Activated CD4-positive, alpha-beta T cell treated with anti-CD3 and anti-CD28 coated beads, Interleukin-2, amount 50 U/mL, for 48 hours (primary cell): ENCODE data around the gene ARAP1.

ENCODE experiments used
- DNase-seq, 2 experiments: peaks; one replicate each; pipeline ENCODE4 v3.0.0-alpha.2; 2020

The ARAP1 gene

DNA sequence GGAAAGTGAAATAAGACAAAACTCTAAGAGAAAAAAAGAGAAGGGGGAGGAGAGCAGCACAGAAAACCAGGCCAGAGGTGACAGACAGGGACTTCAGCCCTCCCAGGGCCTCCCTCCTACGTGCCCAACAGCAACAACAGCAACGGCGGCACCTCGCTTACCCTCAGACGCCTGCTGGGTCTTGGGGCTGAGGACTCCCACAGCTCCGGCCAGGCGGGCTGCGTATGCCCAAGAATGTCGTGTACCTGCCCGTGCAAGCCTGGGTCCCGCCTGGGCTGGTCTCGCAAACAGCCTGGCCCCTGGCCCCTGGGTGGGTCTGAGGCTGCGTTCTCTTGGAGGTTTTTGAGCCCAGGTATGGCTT is 30.5 kb downstream of the ARAP1 start:
- peak; percentile 41 to 48 for DNase-seq

DNA sequence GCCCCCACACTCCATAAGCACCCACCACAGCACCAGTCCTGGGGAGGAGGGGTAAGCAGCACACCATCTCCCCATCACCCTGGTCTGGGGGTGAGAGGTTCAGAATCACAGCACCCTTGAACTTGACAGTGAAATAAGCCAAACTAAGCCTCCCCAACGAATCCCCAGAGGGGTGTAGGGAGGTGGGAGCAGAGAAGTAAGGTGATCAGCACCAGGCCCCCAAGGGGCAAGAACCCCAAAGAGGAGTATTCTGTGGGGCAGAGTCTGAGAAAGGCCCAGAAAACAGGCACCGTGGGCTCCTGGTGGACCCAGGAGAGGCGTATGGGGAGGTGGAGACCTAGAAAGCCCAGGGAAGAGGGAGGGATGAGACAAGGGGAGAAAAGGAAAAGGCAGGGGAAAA is 30.9 kb downstream of the ARAP1 start:
- DNase-seq, result no peak

DNA sequence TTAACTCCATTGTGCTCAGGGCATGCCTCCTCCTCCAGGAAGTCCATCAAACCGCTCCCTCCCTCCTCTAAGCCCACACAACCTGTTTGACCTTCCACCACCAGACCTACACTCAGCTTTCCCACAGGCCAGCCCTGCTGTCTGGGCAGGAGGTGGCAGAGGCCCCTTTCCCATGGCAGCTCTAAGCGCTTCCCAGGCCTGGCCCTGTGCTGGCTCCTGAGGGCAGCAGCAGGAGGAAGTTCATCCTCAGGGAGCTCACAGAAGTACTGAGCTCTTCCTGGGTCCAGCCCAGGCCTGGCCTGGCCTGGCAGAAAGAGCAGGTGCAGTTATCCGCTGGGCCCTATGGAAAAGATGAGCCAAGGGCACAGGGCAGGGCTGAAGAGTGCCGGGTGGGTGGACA is 31.4 kb downstream of the ARAP1 start:
- DNase-seq, result no peak

DNA sequence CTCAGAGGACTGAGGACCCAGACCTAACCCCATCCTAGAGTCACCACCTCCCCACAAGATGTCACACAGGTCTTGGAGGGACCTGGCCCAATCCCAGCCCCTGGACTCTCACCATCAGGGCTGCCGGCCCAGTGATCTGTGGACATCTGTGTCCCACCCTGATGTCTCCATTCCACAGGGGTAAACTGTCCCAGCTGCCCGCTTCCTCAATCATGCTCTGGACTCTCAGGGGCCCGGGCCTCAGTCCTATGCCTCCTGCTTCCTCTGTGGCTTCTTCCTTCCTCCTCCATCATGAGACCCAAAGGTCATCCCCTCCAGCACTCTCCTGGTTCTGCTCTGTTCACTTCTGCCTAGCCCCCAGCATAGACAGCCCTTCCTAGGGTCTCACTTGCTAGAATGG is 32.2 kb downstream of the ARAP1 start:
- DNase-seq, result no peak

DNA sequence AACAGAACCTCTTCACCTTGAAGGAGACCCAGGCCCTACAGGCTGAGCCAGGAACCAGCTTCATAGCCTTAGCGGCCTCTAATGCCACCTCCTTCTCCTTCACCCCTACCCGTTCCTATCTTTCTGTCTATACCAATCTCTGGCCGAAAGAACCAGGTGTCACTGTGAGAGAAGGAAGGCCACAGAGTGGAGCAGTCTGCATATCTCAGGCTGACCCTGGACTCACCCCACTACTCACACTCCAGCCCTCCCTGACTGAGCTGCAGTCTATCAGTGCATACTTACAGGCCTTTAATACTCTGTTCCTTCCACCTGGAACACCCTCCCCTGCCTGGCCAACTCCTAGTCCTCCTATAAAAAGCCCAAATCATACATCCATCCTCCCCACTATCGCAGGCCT is 32.7 kb downstream of the ARAP1 start:
- no peak for DNase-seq

DNA sequence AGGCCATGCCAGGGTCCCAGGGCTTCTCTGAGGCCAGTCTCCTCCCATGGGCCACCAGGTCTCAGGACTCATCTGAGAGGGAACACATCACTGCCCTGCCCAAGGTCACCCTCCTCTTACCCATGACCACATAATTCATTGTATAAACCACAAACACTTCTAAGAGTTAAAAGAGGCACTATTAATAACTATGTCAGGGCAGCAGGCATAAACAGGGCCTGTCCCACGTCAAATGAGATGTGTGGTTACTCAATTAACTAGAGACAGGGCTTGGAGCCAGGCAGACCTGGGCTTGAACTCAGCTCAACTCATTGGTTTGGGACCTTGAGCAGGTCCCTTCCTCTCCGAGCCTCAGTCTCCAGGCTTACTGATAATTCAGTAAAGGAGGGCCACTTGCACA is 33.1 kb downstream of the ARAP1 start:
- no peak for DNase-seq

DNA sequence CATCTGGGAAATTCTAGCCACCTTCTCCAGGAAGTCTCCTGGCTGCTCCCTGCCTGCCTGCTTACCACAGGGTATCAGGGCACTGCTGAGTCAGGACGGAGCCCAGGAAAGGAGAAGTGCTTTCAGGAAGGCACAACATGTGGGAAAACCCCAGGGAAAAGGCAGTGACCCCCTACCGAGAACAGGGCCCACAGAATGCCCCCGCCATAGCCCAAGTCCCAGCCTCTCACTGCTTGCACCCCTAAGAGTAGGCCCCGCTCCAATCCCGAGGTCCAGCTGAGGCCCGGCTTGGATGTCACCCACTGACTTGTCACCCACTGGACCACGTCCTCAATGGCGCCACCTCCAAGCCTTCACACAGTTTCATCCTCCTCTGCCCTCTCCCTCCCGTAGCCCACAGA is 34.1 kb downstream of the ARAP1 start:
- no peak for DNase-seq

DNA sequence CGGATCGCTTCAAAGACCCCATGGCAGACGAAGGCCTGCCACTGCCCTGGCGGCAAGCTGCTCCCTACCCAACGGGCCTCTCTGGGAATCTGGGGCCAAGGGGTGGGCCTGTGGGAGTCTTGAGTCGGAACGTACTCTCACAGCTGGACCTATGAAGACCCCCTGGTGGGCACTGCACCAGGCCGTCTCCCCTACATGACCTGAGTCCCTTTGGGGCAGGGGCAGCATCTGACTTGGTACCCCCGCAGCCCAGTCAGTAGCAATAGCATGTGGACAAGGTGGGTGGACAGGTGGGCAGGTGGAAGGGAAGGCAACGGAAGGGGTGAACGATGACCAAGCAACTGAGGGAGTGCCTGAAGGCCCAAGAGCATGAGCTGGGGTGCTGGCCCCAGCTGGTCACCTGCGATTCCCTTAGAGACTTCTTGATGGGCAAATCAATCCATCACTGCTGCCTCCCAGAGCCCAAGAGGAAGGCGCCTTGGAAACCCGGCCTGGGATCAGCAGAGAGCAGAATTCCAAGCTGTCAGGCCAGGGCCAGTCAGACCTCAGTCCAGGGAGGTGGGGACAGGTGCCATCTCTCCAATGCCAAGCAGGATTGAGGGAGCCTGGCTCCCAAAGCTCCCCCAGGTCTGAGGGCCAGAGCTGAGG is 35.3 kb downstream of the ARAP1 start:
- no peak for DNase-seq

DNA sequence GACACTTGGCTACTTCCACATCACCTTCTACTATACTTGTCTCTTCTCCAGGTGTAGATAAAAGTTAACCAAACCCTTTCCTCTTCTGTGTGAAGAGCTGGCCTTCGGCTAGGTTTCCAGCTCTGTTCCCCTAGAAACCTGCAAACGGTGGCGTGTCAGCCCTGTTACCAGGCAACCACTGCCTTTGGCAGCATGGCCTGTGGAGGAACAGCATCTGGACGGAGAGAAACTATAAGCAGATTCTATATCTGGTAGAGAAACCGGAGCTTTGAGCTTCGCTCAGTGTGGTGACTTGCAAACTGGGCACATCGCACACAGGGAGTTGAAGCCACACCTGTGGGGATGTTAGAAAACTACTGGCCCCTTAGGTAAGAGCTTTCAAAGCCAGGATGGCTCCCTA is 35.9 kb downstream of the ARAP1 start:
- DNase-seq, result no peak

DNA sequence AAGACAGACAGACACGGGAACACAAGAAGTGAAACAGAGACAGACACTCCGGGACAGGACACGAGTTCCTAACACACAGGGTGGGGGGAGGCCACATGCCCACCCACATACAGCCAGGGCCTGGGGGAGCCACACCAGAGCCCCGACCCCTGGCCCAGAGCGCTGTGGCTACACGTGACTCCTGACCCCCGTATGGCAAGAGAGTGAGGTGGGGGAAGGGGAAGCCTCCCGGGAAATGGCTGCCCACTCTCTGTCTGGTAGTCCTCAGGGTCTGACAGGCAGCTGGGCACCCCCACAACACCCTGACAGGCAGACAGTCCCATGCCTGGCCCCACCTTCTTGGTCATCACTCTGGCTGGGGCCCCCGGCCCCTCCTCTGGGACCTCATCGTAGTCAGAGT is 39.4 kb downstream of the ARAP1 start:
- DNase-seq, result no peak

DNA sequence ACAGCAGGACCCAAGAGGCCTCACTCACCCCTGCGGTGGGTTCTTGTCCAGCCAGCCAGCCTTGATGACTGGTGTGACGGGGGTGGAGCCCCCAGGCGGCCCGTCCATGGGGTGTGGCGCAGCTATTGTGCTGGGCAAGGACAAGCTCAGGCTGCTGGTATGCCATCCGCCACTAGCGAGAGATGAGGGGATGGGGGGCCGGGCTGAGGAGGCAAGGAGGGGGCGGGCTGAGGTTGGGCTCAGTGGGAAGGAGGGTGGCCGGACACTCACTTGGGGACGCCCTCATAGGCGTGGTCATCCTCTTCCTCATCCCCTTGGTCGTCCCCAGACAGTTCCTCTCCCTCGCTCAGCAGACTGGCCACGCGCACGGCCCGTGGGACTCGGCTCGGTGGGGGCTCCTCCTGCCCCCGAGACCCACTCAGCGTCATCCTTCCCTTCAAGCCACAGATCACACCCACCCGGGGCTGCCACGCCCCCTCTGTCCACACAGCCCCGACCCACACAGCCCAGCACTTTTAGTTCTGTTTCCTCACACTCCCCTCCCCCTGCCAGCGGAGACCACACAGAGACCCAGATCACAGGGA is 39.9 kb downstream of the ARAP1 start:
- no peak for DNase-seq

DNA sequence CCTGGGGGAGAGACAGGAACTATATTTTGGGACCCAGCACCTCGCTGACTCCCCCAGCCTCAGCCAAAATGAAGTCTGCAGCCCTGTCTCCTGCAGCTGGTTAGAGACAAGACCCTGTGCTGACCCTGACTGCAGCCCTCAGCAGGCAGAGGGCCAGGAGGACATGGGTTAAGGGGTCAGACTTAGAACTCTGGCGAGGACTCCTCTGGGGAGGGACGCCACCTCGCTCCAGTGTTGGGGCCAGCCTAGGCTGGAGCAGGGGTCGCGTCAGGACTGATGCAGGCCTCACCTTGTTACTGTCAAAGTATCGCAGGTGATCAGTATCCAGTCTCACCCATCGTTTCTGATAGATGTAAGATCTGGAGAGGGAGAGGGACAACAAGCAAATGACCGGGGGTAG is 41.1 kb downstream of the ARAP1 start:
- no peak for DNase-seq

DNA sequence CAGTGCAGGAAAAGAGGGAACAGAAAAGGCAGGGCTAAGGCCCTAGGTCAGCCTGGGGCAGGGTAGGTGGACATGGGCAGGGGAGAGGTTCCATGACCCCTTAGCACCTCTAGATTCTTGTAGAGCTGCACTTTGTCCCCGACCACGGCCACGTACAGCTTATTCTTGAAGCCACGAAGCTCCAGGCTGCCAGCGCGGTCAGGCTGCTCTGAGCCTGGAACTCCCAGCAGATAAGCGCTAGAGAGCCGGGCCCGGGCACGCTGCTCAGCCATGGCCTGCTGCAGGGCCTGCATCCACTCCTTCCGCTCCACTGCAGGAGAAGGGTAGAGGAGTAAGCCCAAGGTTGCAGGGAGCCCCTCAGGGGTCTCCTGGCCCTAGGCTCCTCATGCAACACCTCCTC is 41.9 kb downstream of the ARAP1 start:
- no peak for DNase-seq

DNA sequence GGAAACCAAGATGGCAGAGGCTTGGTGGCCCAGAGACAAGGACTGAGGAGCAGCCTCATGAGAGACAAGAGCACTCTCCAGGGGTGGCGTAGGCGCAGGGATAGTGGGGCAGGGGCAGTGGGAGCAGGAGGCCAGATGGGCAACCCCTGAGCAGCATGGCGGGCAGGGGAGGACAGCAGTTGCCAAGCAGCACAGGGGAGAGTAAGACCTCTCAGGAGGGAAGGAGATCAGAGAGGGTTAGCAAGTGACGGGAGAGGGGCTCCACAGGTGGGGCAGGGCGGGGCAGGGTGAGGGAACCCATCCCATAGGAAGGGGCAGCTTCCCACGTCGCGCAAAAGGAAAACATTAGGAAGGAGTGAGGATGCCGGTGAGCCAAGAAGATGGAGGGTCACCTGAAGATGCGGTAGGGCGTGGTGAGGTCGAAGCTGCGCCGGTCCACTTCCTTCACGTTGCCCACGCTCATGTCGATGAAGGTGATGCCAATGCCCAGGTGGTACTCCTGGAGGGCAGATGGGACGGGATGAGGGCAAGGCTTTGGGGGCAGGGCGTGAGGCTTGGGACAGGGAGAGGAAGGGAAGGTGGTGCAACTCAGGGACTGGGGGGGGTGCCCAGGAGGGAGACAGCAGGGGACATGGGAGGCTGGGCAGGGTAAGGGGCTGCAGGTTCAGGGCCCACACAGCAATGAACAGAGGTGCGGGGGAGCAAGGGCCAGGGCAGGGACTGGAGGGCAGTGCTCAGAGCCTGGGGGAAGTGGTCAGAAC is 42.5 kb downstream of the ARAP1 start:
- no peak for DNase-seq

DNA sequence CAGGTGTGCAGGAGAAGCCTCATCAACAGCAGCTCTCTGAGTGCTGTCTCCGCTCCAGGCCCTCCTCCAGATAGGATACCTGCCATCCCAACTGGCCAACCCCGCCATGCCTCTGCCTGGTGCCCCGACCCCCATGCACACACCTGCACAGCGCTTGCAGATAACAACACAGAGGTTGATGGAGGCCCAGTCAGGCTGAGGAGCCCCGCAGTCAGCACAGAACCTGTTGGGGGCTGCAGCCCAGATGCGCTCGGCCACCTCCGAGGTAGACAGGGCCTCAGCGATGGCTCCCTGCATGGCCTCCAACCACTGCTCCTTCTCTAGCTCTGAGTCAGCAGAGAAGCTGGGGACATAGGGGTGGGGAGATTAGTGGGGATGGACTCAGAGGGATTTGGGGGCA is 45.2 kb downstream of the ARAP1 start:
- DNase-seq, result no peak

DNA sequence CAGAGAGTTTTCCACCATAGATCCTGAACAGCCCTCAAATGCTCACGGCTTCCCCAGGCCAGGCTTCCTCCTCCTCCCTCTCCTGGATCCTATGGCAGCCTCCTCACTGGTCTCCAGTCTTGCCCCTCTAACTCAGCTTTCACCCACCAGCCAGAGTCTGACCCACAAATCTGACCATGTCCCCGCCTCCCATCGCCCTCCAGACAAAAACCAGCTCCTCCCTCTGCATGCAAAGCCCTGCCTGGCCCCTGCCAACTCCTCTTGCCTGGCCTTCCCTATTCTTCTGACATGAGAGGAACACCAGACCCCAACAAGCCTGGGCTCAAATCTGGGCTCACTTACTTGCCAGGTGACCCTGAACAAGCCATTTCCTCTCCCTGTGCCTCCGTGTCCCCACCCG is 45.6 kb downstream of the ARAP1 start:
- DNase-seq, result no peak

DNA sequence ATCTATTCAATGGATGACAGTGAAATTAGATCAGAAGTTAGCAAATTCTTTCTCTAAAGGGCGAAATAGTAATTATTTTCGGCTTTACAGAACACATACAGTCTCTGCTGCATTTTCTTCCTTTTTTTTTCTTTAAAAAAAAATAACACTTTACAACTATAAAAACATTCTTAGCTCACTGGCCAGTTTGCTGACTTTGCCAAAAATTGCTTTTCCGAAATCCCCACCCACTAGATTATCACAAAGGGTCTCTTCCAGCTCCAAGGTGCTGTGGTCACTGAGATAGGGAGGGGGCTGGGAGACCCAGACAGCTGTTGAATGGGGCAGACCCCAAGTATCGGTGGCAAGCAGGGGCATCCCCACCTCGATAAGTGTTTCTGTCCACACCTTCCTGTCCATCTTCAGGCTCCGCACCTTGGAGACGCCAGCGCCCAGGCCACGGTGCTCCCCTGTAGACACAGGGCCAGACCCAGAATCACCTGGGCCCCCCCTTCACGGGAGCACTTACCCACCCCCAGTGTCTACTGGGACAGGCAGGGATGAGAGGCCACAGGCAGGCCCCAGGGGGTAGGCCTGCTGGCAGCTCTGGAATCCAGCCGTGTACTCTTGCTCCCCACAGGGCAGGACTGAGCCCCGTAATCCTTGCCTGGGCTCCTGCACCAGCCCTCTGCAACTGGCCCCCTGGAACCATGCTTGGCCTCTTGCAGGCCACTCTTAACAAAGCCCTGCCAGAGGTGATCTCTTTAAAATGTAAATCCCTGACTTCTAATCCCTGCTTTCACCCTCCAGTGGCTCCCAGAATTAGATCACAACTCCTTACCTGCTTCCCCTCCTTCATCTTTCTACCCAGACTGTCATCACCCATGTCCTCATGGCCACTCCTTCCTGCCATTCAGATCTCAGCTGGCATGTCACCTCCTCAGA is 46.5 kb downstream of the ARAP1 start:
- no peak for DNase-seq

DNA sequence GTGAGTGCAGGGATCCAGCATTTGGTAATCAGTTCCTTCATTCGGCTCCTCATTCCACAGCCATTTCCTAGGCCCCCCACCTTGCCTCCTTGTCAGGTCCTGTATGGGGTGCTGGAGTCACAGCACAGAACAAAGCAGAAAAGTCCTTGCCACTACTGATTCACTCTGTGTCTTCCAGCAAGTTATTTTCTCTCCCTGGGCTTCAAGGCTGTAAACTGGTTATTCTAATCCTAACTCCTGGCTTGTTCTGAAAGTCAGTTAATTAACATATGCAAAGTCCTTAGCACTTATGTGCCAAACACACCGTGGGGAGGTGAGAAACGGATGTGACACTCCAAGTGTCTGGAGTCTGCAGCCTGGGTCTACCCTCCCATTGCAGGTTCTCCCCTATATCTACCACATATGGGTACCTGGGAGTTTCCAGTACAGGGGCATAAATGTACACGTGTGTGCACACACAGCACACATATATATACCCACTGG is 47.4 kb downstream of the ARAP1 start:
- no peak for DNase-seq

DNA sequence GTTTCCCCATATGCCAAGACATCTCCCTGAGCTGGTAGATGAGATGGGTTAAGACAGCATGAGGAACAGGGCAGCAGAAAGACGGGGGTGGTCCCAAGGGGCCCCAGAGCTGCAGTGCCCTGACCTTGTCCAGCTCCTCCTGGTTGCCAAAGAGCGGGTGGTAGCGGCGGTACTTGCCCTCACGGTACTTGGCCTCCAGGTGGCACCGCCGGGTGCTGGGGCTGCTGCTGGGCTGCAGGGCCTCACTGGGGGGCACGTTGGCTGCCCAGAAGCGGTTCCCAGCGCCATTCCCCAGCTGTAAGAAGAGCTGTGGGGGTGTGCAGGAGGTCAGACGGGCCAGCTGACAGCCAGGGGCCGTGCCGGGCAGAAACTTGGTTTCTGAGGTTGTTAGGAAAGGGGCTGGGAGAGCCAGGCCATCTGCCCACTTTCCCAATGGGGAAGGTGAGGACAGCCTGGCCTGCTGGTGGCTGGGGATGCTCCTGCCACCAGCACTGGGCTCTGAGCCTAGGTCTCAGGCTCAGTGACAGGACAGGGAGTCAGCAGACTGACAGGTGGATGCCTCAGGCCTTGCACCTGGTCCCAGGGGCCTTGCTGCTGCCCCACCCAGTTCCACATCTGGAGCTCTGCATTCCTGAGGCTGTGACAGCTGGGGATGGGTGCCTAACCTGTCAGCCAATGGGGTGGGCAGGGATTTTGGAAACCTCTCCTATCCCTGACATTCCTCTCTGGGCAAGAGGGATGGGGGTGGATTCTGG is 48.0 kb downstream of the ARAP1 start:
- DNase-seq, result no peak

DNA sequence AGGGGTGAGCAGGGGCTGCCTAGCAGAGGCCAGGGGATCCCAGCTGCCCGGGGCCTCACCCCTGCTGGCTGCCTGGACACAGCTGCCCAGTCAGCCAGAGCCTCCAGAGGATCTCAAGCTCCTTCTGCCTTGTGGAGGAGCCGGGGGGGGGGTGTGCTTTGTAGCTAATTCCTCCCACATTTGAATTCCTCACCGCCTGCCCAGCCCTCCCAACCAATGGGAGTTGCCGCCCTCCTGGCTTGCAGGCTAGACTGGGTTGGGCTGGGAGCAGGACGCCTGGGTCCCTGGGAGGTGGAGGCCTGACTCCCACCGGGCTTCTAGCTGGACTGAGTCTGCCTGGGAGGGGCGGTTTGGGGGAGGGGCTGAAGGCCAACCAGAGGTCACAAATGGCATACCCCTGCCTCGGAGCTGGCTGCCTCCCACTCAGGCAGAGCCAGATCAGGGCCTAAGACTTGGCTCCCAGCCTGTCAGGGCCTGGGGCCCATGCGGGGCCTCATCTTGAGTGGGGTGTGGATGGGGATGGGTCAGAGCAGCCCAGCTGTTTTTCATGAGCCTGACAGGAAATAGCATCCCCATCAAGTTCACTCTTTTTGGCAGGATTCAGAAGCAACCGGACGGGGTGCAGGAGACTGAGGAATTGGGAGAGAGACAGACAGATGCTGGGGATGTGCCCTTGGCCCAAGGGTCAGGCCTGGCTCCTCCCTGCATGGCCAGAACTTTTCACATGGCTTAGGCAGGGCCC is 48.8 kb downstream of the ARAP1 start:
- no peak for DNase-seq

DNA sequence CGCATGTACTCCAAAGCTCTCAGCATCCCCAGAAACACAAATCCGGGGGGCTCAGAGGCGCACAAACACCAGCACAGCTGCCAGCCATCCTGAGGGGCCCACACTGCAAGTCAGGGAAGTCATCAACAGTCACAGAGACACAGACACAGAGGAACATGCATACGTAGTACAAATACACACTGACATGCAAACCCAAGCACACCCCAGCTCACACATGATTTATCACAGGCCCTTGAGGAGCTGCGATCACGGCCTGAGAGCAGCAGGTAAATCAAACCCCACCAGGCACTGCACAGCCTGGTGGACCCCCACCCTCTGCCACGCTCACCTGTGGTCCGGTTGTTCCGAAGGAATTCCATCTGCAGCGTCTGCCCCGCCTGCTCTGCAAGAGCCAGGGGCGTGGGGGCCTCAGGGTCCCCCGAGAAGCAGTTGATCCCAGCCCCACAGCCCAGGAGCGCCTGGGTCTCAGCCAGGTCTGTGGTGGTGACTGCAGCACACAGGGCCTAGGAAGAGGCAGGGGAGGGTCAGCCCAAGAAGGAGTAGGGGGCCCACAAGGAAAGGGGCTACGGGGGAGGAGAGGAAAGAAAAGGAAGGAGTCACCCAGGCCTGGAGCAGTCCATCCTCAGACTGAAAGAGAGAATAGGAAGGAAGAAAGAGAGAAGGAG is 49.5 kb downstream of the ARAP1 start:
- DNase-seq, result no peak
